PC-3 (cell line): ENCODE results near the gene MACROH2A1. TPM values are rescaled to one million over a fixed set of nuclear protein-coding genes. Genes with fewer than 3 reads are reported as not detected.

Experiments used
- ATAC-seq: fragments of 200-7000 bp; cut with Tn5 transposase; 2 replicates; pipeline ENCODE4 v1.9.1; 2020; ENCODE audit warnings: mild to moderate bottlenecking, moderate library complexity
- BruUV-seq: library from RNA; stranded (reverse); fragments of 400-500 nt; replicated peaks from 2 replicates; lab custom pipeline; 2021; lab: Mats Ljungman, UMichigan
- CTCF ChIA-PET: fragments of 300-600 bp; sonication (Branson Sonifier 250); formaldehyde crosslinking; loops from one replicate; lab custom pipeline; 2022; ENCODE audit warnings: antibody characterized with exemption; lab: Charles Lee
- POLR2A ChIA-PET: fragments of 300-600 bp; sonication (Branson Sonifier 250); formaldehyde crosslinking; loops from one replicate; lab custom pipeline; 2022; ENCODE audit warnings: antibody characterized with exemption; ENCODE audit not compliant: unreplicated experiment; lab: Charles Lee
- DNase-seq: peaks from one replicate; pipeline ENCODE4 v3.0.0-alpha.2; 2015
- H2AFZ ChIP-seq: fragments of 300-600 bp; sonication (generic); 2 replicates; pipeline ENCODE4 v1.6.0; 2016; ENCODE audit warnings: antibody characterized with exemption, low read length
- H3F3A ChIP-seq: fragments of 300-600 bp; sonication (generic); one replicate; pipeline ENCODE4 v1.6.0; 2017; ENCODE audit warnings: antibody characterized with exemption, low read length, control low read depth, mild to moderate bottlenecking; ENCODE audit not compliant: unreplicated experiment
- H3K27ac ChIP-seq: fragments of 300-600 bp; sonication (generic); 2 replicates; pipeline ENCODE4 v1.5.1; 2016; ENCODE audit warnings: mild to moderate bottlenecking, low read length
- H3K27me3 ChIP-seq: fragments of 300-600 bp; sonication (generic); 2 replicates; pipeline ENCODE4 v1.6.1; 2016; ENCODE audit warnings: low read length, mixed read lengths
- H3K36me3 ChIP-seq: fragments of 300-600 bp; sonication (generic); 2 replicates; pipeline ENCODE4 v1.6.1; 2016; ENCODE audit warnings: low read depth, mixed run types, low read length, mixed read lengths
- H3K4me1 ChIP-seq: fragments of 300-600 bp; sonication (generic); 2 replicates; pipeline ENCODE4 v1.5.1; 2016; ENCODE audit warnings: low read length; ENCODE audit not compliant: insufficient read depth
- H3K4me2 ChIP-seq: fragments of 300-600 bp; sonication (generic); 2 replicates; pipeline ENCODE4 v1.6.0; 2016; ENCODE audit warnings: low read length
- H3K4me3 ChIP-seq: fragments of 300-600 bp; sonication (generic); 2 replicates; pipeline ENCODE4 v1.5.1; 2016; ENCODE audit warnings: mild to moderate bottlenecking, low read length, mixed read lengths
- H3K79me2 ChIP-seq: fragments of 300-600 bp; sonication (generic); 2 replicates; pipeline ENCODE4 v1.6.1; 2017; ENCODE audit warnings: low read length, mixed read lengths
- H3K9ac ChIP-seq: fragments of 300-600 bp; sonication (generic); 2 replicates; pipeline ENCODE4 v1.6.0; 2016; ENCODE audit warnings: mild to moderate bottlenecking, low read length
- H3K9me2 ChIP-seq: fragments of 300-600 bp; sonication (generic); replicated peaks from 2 replicates; pipeline ENCODE4 v1.6.1; 2016; ENCODE audit warnings: mixed run types, low read length, mixed read lengths
- H3K9me3 ChIP-seq: fragments of 300-600 bp; sonication (generic); 2 replicates; pipeline ENCODE4 v1.6.1; 2016; ENCODE audit warnings: low read length, mixed read lengths
- H4K20me1 ChIP-seq: fragments of 300-600 bp; sonication (generic); 2 replicates; pipeline ENCODE4 v1.6.1; 2016; ENCODE audit warnings: low read length, mixed read lengths
- EZH2 ChIP-seq: fragments of 300-600 bp; sonication (generic); IDR thresholded peaks from one replicate; pipeline ENCODE4 v1.6.1; 2017; ENCODE audit warnings: antibody characterized with exemption, mild to moderate bottlenecking, low read length; ENCODE audit not compliant: unreplicated experiment
- EZH2phosphoT487 ChIP-seq: fragments of 300-600 bp; sonication (generic); IDR thresholded peaks from 2 replicates; pipeline ENCODE4 v1.6.1; 2018; ENCODE audit warnings: mild to moderate bottlenecking, antibody characterized with exemption, low read length, borderline replicate concordance
- intact Hi-C: fragments of 100-400 bp; cut with micrococcal nuclease; formaldehyde crosslinking; loops from 2 replicates; pipeline ENCODE4 v1.9.0; 2023
- total RNA-seq: library from RNA; depleted of rRNA; stranded (reverse); fragments of >200 nt; gene quantifications from 2 replicates; pipeline ENCODE4 v1.2.3, GENCODE V29; 2014
- TF ChIP-seq, protein P1 (sequence below): fragments of 300-600 bp; sonication (generic); conservative IDR thresholded peaks from 2 replicates; pipeline ENCODE4 v1.5.1; 2017; ENCODE audit warnings: antibody characterized with exemption, low read depth, mild to moderate bottlenecking, low read length

MACROH2A1 gene
- total RNA-seq, 1 experiment from 2014 or later, result 388 TPM

DNA sequence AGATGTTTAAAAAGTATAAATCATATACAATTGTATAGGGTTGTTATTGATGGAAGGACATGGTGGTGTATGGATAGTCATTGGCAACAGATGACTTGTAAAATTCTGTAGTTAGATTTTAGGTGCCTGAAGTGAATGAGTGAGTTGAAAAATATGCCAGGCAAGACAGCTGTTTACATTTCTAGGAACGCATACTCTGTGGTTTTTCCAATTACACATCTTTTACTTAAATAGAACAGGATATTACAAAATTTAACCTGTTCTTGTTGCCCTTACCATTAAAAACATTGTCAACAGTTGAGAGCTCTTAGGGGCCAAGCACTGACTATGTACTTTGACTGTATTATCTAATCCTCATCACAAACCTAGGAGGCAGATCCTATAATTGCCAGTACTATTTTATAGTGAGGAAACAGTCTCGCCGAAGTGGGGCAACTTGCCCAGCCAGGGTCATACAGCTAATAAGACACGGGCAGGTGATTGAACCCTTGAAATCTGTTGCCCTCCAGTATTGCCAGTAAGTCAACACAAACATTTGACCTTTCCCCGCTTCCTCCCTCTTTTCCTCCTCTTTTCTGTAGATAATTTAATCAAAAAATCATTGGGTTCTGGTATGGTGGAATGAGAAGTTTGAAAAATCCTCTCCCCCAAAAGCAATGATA lies 88.6 kb downstream of the MACROH2A1 start:
- no peaks in the 10 kb centered on the region for H3K9me2 ChIP-seq
- H3K36me3 ChIP-seq, result no peaks in the 10 kb centered on the region
- ChIA-PET POLR2A (interaction anchor here (0.6 kb wide), 1 partner anchor 9 kb away, joined by 4 read pairs; no protein-coding TSS in a partner anchor), CTCF (no interaction called here)
- ATAC-seq (peak; percentile 57), DNase-seq (peak; percentile 76)
- H3F3A ChIP-seq, result no peaks in the 10 kb centered on the region
- H3K4me1 ChIP-seq, result peaks cover 35% of the 10 kb centered on the region
- H3K4me2 ChIP-seq, result peak overlapping the region; percentile 84
- H2AFZ ChIP-seq, result no peak overlapping the region
- peak overlapping the region; percentile 9; the same call in 1 of the 2 replicates for H3K4me3 ChIP-seq
- no peaks in the 10 kb centered on the region for H3K27me3 ChIP-seq
- peak overlapping the region; percentile 71; the same call in 1 of the 2 replicates for H3K9ac ChIP-seq
- peak overlapping the region; percentile 93 for H3K27ac ChIP-seq
- H3K9me3 ChIP-seq, result no peaks in the 10 kb centered on the region
- no peaks in the 10 kb centered on the region for H4K20me1 ChIP-seq
- intact Hi-C loops, result loop anchor here (2.0 kb wide), 1 partner anchor 14 kb away; no protein-coding TSS in a partner anchor
- no TSS peak for BruUV-seq
- TF ChIP-seq EZH2phosphoT487 (no peak), EZH2 (no peak)
- TF ChIP-seq, protein P1, sequence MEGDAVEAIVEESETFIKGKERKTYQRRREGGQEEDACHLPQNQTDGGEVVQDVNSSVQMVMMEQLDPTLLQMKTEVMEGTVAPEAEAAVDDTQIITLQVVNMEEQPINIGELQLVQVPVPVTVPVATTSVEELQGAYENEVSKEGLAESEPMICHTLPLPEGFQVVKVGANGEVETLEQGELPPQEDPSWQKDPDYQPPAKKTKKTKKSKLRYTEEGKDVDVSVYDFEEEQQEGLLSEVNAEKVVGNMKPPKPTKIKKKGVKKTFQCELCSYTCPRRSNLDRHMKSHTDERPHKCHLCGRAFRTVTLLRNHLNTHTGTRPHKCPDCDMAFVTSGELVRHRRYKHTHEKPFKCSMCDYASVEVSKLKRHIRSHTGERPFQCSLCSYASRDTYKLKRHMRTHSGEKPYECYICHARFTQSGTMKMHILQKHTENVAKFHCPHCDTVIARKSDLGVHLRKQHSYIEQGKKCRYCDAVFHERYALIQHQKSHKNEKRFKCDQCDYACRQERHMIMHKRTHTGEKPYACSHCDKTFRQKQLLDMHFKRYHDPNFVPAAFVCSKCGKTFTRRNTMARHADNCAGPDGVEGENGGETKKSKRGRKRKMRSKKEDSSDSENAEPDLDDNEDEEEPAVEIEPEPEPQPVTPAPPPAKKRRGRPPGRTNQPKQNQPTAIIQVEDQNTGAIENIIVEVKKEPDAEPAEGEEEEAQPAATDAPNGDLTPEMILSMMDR, result no peak
- H3K79me2 ChIP-seq, result no peaks in the 10 kb centered on the region

- no peaks in the 10 kb centered on the region for H3K9me2 ChIP-seq
- no peaks in the 10 kb centered on the region for H3K9me3 ChIP-seq
- intact Hi-C loops, result loop anchor here (2.0 kb wide), 1 partner anchor 15 kb away; no protein-coding TSS in a partner anchor
- H3K27me3 ChIP-seq, result no peaks in the 10 kb centered on the region
- H3K4me2 ChIP-seq, result peak overlapping the region; percentile 84
- BruUV-seq, result no TSS peak
- ChIA-PET POLR2A (interaction anchor here (0.6 kb wide), 2 partner anchors 8 to 204 kb away, joined by 4 to 5 read pairs; no protein-coding TSS in a partner anchor), CTCF (no interaction called here)
- H3K79me2 ChIP-seq, result no peaks in the 10 kb centered on the region
- H3K27ac ChIP-seq, result peak overlapping the region; percentile 93
- H3F3A ChIP-seq, result no peaks in the 10 kb centered on the region
- no peaks in the 10 kb centered on the region for H4K20me1 ChIP-seq
- no peaks in the 10 kb centered on the region for H3K36me3 ChIP-seq
- DNase-seq, result peak; percentile 46
- H3K4me1 ChIP-seq, result peaks cover 35% of the 10 kb centered on the region
- no peak overlapping the region for H2AFZ ChIP-seq
- H3K9ac ChIP-seq, result peak overlapping the region; percentile 71
- TF ChIP-seq, protein P1, result no peak
- TF ChIP-seq EZH2 (no peak), EZH2phosphoT487 (no peak)
- peak; percentile 55 for ATAC-seq
- peak overlapping the region; percentile 9; the same call in 1 of the 2 replicates for H3K4me3 ChIP-seq
Measured at GRCh38 chr5:135309391-135310327, 89.4 kb downstream of the MACROH2A1 start.
